GM13977 (cell line): ENCODE data around the gene SFT2D3.
"Not testable (repeated sequence)": the region's sequence is repeated elsewhere in the genome, so short reads cannot be mapped to it uniquely, and the experiment has no call there.

Experiments used
- DNase-seq: peaks from one replicate; pipeline ENCODE4 v3.0.0; 2012; ENCODE audit warnings: low spot score
- in situ Hi-C: fragments of 300-500 bp; cut with MboI; formaldehyde crosslinking; loops from one replicate; pipeline ENCODE4 v1.12.0; 2022; ENCODE audit warnings: low sequenced_read_pairs, low pct_unique_long_range_greater_than_20kb, mixed read lengths, inconsistent platforms; ENCODE audit not compliant: unreplicated experiment
- TF ChIP-seq, protein P1 (sequence below): IDR thresholded peaks from 2 replicates; pipeline ENCODE4 v1.5.1; 2012; ENCODE audit warnings: mild to moderate bottlenecking, control low read depth; ENCODE audit not compliant: insufficient read depth; ENCODE audit errors: extremely low read depth, missing control alignments

SFT2D3 gene

DNA sequence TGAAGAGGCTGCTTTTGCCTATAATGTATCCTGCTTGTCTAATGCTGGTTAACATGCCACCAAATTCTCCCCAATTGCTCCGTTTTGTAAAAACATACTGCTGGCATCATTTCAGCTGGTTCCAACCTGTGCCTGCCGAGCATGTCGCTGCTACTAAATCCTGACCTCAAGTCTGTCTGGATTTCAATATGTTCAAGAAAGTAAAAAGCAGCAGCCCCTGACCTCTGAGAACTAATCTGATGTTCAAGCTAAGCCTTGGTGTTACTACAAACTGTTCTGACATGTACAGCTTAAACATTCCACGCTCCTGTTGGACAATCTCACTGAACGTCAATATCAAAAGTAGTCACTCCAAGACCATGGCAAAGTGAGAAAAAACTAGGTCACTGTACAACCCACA lies 46.3 kb downstream of the SFT2D3 start:
- in situ Hi-C loops: no loop called here
- TF ChIP-seq, protein P1, sequence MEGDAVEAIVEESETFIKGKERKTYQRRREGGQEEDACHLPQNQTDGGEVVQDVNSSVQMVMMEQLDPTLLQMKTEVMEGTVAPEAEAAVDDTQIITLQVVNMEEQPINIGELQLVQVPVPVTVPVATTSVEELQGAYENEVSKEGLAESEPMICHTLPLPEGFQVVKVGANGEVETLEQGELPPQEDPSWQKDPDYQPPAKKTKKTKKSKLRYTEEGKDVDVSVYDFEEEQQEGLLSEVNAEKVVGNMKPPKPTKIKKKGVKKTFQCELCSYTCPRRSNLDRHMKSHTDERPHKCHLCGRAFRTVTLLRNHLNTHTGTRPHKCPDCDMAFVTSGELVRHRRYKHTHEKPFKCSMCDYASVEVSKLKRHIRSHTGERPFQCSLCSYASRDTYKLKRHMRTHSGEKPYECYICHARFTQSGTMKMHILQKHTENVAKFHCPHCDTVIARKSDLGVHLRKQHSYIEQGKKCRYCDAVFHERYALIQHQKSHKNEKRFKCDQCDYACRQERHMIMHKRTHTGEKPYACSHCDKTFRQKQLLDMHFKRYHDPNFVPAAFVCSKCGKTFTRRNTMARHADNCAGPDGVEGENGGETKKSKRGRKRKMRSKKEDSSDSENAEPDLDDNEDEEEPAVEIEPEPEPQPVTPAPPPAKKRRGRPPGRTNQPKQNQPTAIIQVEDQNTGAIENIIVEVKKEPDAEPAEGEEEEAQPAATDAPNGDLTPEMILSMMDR: no peak
- DNase-seq: no peak

DNA sequence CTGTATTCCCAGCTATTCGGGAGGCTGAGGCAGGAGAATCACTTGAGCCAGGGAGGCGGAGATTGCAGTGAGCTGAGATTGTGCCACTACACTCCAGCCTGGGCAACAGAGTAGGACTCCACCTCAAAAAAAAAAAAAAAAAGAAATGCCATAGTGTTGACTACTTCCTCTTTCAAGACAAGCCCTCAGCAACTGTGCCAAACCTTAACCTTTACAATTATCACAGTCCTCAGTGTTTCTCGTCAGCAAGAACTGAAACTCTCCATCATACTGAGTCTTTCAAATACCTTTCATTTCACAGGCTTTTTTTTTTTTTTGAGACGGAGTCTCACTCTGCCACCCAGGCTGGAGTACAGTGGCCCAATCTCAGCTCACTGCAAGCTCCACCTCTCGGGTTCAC lies 48.2 kb downstream of the SFT2D3 start:
- in situ Hi-C loops: not testable (repeated sequence)

DNA sequence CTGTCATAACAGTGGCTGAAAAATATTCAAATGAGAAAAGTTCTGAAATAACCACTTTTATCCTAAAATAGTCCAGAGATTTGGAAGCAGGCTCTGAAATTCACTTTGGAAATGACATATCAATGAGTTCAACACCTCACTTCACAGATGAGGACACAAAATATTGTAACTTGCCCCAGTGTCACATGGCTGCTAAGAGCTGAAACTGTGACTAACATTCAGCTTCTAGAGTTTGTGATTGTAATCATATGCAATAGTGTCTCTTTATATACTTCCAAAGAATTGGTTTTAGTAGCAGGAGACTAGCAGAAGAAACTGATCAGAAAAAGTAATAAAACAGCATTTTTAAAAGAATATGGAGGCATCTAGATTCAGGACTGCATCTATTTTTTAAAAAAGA lies 52.1 kb downstream of the SFT2D3 start:
- no peak for DNase-seq
- in situ Hi-C loops: no loop called here
- TF ChIP-seq, protein P1: no peak

More for the DNA sequence above, 48.2 kb downstream of the SFT2D3 start:
- DNase-seq: peak; percentile 81

DNA sequence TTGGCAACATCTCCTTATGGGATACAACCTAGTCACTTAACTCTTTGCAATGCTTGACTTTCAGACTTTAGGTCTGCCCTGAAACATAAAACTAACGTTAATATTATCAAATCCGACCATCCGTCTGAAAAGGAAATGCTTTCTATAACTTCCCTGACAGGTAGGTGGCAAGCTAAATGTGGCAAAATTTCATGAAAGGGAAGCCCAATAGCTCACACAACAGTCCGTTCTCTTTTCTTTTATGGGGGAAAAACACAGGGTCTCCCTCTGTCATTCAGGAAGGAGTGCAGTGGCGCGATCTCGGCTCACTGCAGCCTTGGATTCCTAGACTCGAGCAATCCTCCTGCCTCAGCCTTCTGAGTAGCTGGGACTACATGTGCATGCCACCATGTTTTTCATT lies 52.9 kb downstream of the SFT2D3 start:
- TF ChIP-seq, protein P1: no peak
- in situ Hi-C loops: no loop called here
- DNase-seq: no peak
